GM18502 (cell line): ENCODE data around the gene IGFLR1.

Experiments
- ATAC-seq: cut with Tn5 transposase; IDR thresholded peaks from one replicate; pipeline ENCODE4 v1.9.1; 2021; ENCODE audit warnings: mild to moderate bottlenecking; ENCODE audit not compliant: unreplicated experiment, poor library complexity

Gene IGFLR1

DNA sequence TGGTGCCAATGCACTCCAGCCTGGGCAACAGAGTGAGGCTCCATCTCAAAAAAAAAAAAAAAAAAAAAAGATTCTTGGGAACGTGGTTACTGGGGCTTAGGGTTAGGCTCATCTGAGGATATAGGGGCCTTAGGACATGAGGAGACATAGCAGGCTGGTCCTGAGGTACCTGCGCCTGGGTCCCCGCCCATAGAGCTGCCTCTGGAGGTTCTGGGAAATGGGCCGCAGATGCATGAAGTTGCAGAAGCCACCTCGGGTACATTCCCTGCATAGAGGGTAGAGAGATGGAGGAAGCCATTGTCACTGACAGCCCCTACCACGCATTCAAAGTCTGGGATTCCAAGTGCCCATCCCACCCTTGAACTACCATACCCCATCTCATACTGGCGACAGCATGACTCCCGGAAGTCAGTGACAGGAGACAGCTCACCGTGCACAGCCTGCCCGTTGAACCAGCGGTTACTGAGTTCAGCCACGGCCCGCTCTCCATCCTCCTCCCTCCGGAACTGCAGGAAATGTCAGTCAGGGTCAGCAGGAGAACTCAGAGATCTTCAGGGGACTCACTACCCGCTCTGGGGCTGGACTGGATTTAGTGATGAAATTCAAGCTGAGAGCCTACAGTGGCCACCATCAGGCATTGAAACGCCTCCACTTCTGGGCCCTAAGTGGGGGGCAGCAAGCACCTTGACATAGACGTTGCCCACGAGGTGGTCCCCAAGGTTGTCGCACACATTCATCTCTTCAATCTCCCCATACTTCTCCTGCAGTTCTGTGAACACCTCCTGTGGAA lies 1.6 kb upstream of the IGFLR1 start:
- no peak for ATAC-seq

DNA sequence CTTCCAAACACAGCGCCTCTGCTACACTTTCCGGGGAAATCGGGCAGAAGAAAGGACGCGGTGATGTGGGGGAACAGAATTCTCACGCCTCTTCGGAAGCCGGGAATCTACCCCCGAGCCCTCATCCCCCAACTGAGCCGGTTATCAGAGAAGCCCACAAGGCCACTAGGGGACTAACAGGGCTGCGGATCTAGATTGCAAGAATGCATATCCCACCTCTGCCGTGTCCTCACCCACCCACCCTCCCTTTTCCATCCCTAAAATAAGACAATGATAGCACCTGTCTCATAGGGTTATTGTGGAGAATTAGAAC lies 1.1 kb downstream of the IGFLR1 start:
- ATAC-seq = no peak

DNA sequence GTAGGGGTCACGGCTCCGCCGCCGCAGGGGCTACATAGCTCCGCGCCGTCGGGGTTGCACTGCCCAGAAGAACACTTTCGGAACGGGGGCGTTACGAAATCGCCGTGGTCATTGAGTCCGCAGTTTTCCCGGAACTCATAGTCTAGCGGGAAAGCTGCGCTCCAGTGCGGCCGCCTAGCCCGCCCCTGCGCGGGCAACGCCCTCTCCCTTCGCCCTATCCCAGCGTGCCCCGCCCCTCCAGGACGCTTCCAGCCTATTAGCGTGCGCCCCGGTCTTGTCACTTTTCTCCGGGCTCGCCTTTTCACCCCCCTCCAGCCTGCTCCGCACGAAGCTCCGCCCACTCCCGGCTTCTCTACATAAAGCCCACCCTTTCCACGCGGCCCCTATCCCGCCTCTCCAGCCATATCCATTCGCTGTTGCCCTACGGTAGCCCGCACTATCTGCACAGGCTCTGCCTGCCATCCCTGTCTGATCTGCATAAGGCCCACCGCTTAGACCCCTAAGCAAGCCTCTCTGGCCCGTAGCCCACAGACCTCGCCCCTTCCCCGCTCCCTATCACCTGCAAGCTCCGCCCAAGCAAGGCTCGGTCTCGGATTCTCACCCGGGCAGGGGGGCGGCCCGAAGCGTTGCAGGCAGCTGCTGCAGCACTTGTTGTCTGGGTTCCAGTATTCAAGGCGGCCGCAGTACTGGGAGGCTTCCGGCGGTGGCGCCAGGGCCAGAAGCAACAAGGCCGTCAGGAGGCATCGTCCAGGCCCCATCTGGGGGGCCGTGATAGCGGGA lies 1.6 kb downstream of the IGFLR1 start:
- peak; percentile 58 for ATAC-seq

DNA sequence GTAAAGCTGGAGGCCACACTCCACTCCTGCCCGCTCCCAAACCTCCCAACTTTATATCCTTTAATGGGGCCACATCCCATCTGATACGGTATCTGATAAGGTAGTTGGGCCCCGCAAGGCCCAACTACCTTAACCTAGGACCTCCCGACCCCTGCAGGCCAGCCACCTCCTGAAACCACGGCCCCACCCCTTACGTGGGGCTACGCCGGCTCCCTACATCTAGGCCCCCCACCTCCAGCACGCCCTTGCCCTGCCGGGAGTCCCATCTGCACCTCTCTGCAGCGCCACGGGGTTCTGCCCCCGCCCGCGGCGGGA lies 2.2 kb downstream of the IGFLR1 start:
- peak; percentile 16 for ATAC-seq

DNA sequence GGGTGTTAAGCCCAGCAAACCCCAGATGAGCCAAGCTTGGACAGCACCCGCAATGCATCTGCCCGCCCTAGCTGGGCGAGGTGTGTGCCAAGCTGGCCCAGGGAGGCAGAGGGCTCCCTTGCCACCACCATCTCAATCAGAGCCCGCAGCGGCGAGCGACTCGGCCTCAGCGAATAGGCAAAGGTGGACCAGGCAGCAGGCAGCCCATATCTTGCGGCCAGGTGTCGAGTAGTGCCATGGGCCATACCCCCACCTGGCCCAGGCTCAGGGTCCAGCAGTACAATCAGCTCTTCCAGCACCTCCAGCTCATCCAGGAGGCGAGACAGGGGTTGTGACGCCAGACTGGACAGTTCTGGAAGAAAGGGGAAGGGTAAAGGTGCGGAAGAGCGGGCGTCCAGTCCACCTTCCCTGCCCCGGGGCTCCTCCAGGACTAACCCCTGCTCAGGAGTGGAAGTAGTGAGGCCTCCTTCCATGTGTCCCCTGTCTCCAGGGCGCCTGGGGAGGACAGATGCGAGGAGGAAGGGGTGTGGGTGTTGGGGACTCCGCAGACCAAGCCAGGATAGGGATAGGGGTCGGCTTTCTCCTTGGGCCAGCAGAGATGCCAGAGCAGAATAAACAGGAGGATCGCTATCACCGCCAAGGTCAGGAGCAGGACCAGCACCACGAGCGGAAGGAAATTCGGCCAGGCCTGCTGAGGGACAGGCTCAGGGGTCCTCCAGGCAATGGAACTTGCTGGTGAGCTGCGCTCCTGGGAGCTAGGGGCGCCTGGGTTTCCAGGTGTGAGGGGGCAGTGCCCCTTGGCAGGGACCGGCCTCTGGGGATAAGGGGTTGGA lies 2.8 kb downstream of the IGFLR1 start:
- ATAC-seq = no peak

DNA sequence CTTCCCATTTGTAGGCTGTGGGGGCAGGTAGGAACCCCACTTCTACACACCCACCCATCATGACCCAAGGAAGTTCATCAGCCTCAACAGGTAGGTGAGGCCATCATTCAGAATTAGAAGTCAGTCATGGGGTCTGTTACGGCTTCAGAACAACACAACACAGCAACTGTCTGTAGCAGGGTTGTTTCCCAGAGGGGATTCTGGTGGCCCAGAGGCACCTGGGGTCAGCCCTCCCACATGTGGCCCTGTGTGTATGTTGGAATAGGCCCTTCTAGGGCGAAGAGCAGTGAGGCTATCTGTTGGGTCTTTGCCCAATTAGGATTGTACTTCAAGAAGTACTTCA lies 3.4 kb downstream of the IGFLR1 start:
- ATAC-seq = no peak

DNA sequence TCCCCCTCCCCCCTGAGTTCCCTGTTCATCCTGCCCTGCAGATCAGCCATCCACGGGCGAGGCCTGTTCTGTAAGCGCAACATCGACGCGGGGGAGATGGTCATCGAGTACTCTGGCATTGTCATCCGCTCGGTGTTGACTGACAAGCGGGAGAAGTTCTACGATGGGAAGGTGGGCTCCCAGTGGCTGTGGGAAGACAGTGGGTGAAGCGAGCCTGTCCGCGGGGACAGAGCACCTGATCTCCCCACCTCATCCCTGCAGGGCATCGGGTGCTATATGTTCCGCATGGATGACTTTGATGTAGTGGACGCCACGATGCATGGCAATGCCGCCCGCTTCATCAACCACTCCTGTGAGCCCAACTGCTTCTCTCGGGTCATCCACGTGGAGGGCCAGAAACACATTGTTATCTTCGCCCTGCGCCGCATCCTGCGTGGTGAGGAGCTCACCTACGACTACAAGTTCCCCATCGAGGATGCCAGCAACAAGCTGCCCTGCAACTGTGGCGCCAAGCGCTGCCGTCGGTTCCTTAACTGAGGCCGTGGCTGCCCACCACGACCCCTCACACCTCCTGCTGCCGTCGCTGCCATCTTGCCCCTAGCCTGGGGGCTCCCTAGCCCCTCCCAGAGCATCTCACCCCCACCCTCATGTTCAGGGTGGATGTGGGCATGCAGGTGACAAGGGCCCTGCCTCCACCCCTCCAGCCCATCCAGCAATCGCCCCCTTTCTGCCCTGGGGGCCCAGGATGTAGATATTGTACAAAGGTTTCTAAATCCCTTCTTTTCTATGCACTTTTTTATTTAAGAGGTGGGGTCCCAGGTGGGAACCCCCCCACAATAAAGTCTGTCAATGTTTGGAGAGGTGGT lies 4.0 kb downstream of the IGFLR1 start:
- no peak for ATAC-seq

DNA sequence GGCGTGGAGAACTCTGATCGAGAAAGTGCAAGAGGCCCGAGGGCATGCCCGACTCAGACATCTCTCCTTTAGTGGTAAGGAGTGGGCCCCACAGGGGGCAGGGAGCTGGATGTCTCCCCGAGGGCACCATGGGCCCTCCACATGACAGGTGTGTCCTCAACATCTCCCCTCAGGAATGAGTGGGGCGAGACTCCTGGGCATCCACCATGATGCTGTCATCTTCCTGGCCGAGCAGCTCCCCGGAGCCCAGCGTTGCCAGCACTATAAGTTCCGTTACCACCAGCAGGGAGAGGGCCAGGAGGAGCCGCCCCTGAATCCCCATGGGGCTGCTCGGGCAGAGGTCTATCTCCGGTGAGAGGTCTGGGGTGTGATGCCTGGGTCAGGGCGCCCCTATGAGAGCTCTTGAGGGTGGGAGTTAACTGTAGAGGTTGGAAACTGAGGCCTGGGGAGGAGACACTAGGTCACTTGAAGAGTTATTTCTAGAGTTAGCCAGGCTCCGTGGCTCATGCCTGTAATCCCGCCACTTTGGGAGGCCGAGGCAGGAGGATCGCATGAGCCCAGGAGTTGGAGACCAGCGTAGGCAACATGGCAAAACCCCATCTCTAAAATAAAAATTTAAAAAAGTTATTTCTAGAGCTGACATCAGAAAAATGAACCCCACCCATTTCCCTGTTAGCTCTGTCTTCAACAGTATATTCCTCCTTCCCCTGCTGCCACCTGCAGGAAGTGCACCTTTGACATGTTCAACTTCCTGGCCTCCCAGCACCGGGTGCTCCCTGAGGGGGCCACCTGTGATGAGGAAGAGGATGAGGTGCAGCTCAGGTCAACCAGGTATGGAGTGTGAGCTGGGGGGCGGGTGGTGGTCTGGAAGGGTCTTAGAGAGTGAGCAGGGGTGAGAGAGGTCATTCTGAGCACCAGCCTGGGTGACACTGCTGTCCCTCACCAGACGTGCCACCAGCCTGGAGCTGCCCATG lies 5.1 kb downstream of the IGFLR1 start:
- ATAC-seq = no peak

DNA sequence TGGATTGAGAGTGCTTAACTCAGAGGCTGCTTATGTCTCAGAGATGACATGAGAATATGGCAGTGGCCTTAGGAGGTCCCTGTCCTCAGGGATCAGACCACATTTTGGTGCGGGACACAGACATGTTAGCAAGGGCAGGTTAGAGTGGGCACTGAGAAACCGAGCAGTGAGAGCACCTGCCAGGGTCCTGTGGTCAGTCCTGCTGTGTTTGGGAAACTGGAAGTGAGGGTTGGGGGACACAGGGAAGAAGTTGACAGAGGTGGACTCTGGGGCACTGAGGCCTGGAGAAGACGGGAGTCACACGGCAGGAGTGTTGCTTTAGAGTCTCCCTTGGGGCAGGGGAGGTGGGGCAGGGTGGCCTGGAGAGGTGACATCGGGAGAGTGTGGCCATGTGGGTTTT lies 7.4 kb downstream of the IGFLR1 start:
- ATAC-seq = no peak

DNA sequence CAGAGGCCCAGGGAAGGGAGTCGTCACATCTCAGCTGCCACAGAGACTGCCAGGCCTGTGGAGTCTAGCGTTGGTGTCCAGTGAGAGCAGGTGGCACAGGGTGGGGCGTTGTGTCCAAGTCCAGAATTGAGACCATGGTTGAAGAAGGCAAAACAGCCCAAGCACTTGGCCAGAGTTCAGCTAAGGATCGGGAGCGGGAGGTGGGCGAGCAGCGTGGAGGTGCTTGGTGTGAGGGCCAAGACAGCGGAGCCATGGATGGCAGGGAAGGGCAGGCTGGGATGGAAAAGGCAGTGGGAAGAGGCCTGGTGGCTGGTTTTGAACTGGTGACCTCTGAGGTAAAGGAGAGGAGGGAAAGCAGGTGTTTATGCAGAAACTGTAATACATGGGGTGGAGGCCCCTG lies 8.0 kb downstream of the IGFLR1 start:
- ATAC-seq = no peak

DNA sequence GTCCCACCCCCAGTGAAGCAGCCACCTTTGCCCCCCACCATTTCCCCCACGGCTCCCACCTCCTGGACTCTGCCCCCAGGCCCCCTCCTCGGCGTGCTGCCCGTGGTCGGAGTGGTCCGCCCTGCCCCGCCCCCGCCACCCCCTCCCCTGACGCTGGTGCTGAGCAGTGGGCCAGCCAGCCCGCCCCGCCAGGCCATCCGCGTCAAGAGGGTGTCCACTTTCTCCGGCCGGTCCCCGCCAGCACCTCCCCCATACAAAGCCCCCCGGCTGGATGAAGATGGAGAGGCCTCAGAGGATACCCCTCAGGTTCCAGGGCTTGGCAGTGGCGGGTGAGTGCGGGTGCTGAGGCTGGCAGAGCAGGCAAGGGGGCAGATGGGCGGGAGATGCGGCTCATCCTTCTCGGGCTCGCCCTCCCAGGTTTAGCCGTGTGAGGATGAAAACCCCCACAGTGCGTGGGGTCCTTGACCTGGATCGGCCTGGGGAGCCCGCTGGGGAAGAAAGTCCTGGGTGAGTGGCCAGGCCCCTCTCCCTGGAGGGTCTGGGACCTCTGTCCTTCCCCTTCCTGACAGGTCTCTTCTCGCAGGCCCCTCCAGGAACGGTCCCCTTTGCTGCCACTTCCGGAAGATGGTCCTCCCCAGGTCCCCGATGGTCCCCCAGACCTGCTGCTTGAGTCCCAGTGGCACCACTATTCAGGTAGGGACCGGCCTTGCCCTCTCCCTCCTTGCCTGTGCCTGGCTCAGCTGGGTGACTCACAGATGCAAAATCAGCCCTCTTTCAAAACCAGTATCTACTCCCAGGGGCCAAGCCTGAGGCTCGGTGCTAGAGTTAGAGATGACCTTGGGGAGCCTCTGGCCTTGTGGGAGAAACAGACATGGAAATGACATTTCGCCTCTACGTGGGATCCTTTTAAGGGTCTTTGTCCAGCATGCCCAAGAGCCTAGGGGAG lies 8.8 kb downstream of the IGFLR1 start:
- no peak for ATAC-seq

DNA sequence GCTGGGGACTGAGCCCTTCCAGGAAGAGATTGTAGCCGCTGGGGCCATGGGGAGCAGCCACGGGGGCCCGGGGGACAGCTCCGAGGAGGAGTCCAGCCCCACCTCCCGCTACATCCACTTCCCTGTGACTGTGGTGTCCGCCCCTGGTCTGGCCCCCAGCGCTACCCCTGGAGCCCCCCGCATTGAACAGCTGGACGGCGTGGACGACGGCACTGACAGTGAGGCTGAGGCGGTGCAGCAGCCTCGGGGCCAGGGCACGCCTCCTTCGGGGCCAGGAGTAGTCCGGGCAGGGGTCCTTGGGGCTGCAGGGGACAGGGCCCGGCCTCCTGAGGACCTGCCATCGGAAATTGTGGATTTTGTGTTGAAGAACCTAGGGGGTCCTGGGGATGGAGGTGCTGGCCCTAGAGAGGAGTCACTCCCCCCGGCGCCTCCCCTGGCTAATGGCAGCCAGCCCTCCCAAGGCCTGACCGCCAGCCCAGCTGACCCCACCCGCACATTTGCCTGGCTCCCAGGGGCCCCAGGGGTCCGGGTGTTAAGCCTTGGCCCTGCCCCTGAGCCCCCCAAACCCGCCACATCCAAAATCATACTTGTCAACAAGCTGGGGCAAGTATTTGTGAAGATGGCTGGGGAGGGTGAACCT lies 9.6 kb downstream of the IGFLR1 start:
- no peak for ATAC-seq

DNA sequence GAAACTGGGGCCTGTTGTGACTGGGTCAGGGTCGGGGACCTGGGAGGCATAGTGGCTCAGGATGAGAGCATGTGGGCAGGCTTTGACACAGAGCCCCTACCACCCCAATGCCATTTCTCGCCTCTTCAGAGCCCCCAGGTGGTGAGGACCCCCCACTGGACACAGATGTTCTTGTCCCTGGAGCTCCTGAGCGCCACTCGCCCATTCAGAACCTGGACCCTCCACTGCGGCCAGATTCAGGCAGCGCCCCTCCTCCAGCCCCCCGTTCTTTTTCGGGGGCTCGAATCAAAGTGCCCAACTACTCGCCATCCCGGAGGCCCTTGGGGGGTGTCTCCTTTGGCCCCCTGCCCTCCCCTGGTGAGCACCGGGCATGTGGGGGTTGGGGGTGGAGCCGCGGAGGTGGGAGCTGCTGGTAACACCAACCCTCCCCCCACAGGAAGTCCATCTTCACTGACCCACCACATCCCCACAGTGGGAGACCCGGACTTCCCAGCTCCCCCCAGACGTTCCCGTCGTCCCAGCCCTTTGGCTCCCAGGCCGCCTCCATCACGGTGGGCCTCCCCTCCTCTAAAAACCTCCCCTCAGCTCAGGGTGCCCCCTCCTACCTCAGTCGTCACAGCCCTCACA lies 10.4 kb downstream of the IGFLR1 start:
- no peak for ATAC-seq

DNA sequence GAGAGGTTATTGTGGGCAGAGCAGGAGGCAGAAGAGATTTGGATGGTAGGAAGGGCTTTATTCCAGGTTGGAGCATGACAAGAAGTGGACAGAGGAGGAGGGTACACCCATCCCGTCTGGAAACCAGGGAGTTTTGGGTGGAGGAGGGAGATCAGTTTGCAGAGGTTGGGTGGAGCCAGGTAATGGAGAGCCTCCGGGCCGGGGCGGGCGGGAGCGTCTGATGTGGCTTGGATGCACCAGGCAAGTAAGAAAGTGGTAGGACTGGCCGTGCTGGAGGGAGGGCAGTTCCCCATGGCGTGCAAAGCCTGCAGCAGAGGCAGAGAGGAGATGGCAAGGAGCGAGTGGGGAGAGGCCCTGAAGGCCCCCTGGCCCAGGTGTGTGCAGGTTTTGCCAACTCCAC lies 10.9 kb downstream of the IGFLR1 start:
- no peak for ATAC-seq

DNA sequence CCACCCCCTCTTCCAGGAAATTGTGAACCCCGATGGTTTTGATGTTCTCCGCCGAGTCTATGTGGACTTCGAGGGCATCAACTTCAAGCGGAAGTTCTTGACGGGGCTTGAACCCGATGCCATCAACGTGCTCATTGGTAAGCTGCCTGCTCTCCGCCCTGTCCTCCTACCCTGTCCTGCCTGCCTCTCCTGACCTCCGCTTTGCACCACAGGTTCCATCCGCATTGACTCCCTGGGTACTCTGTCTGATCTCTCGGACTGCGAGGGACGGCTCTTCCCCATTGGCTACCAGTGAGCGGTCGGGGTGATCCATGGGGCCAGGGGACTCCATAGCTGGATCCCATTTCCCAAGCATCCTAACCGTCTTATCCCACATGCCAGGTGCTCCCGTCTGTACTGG lies 11.9 kb downstream of the IGFLR1 start:
- ATAC-seq = no peak

DNA sequence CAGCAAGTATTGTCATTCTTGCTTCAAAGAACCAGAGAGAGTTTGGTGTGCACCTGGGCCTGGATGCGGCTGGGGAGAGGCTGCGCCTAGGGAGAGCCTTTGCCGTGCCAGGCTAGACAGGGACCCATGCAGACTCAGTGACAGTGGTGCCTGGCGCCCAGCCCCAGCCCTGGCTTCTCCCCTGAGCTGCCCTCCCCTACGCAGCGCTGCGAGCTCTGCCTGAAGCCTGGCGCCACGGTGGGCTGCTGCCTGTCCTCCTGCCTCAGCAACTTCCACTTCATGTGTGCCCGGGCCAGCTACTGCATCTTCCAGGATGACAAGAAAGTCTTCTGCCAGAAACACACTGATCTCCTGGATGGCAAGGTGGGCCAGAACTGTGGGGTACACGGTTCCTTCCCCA lies 12.5 kb downstream of the IGFLR1 start:
- ATAC-seq = no peak

DNA sequence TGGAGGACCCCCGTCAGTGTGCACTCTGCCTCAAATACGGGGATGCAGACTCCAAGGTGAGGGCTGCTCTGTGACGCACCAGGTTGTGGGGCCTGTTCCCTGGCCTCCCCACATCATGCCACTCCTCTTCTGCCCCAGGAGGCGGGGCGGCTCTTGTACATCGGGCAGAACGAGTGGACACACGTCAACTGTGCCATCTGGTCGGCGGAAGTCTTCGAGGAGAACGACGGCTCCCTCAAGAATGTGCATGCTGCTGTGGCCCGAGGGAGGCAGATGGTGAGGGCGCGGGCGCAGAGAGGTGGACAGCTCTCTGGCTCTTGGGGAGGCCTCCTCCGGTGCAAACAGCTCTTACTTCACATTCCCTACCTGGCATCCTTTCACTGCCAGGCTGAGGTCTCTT lies 13.2 kb downstream of the IGFLR1 start:
- no peak for ATAC-seq
